HG03066 (cell line): ENCODE measurements around the gene GAS2.

Experiments used
- ATAC-seq: cut with Tn5 transposase; IDR thresholded peaks from one replicate; pipeline ENCODE4 v1.9.1; 2021; ENCODE audit warnings: low read depth; ENCODE audit not compliant: unreplicated experiment

Gene GAS2

DNA sequence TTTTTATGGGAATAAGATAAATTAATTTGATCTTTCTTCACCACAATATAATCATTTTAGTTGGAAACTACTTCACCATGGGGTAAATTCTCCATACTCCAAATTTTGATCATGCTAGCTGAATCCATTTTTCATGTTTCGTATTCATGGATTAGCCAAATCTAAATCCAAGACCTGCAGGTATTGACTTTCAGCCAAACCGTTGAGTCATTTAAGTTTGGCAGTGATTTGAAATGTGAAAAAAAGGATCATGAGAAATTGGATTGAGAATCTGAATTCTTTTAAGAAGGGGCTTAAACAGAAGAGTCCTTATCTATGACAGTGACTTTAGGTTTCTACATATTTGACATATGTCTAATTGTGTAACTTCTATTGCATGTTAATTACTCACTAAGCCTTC lies 5.3 kb downstream of the GAS2 start:
- no peak for ATAC-seq

DNA sequence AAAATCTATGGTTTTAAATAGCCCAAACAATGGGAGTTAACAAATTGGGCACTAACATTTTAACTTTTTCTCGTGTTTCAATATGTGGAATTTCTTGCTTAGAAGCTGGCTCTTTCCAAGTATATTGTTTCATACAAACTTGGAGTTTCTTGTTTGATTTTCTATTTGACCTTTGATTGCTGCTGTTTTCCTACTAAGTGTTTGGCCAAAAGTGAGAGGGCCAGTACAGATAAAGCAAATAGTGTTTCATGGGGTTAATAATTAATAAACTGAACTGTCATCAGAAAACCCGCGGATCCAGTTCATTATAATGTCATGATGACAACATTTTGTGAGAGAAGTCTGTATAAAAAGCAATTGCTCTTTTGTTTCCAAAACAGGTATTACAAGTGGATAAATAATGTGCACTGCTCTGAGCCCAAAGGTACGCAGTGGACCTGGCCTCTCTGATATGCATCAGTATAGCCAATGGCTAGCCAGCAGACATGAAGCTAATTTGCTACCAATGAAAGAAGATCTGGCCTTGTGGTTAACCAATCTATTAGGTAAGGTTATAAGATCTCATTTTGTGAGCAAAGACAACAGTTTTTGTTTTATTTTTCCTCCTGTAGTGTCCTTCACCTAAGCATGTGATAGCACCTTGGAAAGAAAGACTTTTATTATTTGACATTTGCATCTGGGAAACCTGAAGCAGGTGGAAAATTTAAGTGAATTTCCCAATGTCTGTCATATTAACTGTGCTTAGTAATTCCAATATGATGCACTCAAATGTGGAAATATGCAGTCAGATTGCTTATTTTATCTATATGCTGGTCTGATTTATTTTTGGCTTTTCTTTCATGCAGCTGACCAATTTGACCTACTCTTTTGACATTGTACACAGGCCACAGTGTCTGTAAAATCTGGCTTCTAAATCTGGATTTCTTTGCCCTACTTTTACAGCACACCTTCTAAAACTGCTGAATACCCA lies 8.3 kb downstream of the GAS2 start:
- no peak for ATAC-seq

DNA sequence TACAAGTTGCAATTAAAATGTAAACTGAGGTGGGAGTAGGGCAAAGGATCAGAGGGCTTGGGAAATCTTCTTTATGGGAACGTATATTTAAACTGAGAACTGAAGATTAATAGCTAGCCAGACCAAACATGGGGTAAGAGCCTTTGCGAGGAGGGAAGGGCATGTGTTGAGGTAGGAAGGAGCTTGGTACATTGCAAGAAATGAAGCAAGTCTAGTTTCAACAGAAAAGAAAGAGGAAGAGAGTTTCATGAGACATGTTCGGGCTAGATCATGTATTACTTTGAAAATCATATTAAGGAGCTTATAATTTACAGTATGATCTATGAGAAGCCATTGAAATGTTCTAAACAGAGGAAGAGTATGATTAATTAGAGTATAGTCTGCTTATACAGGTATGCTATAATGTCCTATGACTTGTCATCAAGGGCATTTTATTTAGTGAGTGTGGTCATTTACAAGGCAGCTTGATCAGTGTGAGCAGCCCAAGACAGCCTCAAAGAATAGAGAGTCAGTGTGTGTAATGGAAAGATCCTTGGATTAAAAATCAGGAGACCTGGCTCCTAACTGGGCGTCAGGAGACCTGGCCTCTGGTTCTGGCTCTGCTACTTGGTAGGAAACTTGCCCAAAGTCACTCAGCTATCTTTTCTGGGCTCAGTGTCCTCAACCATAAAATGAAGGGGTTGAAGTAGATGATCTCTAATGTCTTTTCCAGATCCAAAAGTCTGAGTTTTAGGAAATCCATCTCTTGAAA lies 10.9 kb downstream of the GAS2 start:
- peak; percentile 43 for ATAC-seq

DNA sequence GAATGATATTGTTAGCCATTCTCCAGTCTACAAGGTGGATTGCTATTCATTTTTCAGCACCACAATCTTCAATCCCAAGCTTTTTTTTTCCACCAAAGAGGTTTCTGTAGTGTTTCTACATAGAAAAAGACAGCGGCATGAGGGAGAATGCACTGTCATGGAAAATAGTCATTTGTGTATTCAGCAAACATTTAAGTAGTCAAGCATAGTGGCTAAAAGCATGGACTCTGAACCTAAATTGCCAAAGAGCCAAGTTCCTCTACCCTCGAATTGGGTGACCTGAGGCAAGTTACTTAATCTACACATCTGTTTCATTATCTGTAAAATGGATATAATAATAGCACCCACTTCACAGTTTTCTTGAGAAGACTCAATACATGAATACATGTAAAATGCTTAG lies 14.2 kb downstream of the GAS2 start:
- ATAC-seq: no peak

DNA sequence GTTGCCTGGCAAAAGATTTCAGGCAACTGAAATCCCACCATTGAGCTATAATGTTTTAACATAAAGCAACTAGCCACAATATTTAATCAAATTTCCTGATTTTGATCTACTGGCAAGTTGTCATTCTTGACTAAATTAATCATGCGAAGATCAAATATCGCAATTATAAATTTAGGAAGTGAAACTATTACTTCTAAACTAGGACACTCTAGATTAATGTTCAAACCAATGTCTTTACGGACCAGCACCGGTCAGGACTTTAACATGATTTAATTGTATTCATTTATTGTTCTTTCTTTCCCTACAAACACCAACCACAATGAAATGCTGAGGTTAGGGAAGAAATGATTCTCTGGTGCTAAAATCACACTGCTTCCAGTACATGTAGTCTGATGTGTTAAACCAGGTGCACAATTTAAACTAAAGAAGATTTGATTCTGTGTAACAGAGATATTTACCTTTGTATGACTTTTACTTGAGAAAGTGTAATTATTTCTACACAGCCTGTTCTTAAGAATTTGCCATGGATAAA lies 14.9 kb downstream of the GAS2 start:
- ATAC-seq: no peak

DNA sequence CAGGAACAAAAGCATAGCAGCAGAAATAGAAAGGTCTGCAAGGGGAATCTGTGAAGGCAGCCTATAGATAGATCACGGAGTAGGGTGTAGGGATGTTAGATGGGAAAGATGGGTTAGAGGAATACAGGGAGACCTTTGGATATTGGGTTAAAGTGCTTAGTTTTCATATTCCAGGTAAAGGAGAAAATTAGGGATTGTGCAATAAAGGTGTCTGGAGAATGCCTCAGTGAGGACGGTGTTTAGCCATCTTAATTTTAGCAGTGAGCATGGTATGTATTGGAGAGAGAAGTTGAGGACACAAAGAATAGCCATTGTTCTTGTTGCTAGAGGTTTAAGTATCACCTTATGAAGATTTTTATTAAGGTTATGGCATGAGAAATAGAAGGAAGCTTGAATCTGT lies 17.7 kb downstream of the GAS2 start:
- no peak for ATAC-seq

DNA sequence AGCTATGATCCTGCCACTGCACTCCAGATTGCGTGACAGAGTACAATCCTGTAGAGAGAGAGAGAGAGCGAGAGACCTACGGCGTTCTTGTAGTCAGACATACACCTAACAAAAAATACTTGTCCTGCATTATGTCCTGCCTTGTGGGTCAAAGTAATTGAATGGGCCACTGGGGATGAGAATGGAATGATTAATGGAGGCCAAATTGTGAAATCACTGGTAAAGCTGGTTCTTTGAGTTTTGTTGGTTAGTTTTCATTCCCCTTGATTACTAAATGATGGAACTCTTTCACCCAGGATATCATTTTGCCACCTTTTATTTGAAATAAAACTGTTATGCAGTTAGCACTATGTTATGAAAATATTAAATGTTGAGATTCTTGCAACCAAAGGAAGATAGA lies 18.7 kb downstream of the GAS2 start:
- no peak for ATAC-seq

DNA sequence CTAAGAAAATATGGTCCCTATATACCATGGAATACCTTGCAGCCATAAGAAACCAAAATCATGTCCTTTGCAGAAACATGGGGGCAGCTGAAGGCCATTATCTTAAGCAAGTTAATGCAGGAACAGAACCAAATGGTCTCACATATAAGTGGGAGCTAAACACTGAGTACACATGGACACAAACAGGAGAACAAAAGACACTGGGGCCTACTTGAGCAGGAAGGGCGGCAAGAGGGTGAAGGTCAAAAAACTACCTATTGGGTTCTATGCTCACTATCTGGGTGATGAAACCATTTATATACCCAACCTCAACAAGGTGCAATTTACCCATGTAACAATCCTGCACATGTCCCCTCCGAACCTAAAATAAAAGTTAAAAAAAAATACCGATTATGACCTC lies 22.5 kb downstream of the GAS2 start:
- ATAC-seq: no peak

DNA sequence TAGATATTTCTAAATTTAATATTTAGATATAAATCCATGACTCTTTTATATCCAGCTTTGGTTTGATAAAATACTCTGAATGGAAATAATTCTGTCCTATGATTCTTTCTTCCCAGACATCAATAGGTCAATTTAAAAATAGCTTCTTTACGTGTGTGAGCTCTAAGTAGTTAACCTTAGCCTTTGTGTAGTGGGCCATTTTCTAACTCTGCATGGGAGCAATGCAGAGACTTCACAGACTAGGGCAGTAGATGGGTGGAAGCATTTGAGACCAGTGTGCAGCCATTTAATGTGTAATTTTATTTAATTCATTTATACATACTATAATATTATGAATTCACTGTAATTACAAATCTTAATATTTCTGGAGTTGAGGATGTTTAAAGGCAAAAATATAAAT lies 23.8 kb downstream of the GAS2 start:
- ATAC-seq: no peak

DNA sequence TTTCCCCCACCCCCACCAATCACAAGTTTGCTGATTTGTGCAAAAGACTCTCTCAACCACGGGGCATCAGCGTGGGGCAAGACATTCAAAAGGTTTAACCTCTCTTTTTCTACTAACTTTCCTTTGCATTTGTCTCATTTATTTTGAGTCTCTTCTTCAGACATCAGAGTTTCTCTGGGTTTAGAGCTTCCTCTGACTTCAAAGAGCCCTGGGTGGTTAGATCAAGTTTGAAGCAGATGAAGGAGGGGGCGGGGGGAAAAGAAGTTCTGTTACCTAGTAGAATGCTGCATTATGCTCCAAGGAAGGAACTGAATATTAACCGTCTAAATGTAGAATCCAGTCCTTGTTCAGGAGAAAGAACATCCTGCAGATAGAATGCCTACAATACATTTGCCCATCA lies 24.5 kb downstream of the GAS2 start:
- no peak for ATAC-seq

DNA sequence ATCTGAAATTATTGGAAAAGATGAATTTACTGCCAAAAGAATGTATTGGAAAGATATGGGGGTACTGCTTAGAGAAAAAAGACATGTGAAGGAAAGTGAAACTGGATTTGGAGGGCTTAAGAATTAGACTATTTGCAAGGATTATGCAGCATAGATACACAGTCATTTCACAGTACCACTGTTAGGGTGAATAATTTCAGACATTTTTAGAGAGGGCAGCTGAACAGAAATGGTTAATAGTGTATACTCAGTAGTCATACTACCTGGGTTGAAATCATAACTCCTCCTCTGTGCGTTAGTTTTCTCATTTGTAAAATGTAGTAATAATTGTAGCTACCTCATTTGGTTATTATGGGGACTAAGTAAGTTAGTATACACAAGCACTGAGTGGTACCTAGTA lies 33.0 kb downstream of the GAS2 start:
- ATAC-seq: no peak

DNA sequence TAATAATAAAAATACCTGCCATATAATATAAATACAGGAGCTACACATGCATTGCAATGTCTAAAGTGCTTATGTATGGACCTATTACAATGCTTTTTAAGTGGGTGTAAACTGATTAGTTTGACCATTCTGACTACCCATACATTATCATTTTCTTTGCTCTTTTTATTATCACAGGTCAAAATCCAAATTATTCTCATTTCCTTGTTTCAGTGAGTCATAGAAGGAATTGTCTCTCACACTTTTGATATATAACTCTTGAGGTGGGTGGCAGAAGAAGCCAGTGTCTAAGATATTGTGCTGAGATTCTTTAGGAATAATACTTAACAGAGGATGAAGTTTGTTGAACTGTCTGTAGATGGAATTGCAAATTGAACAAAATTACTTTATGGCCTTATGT lies 35.6 kb downstream of the GAS2 start:
- ATAC-seq: no peak

DNA sequence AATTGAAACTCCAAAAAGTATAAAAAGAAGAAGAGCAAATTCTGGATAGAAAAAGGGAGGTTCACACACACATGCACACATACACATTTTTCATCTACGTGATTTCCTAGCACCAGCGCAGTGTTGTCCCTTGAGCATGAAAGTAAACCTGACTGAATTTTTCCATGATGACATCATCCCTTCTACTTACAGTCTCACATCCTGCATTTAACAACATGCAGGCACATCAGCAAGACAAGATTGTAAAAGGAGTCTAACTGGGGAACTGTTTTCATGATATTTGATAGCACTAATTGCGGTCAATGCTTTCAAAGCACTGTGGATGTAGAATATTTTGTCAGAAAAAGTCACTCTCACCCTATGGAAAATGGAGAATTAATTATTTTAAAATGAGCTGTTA lies 36.6 kb downstream of the GAS2 start:
- no peak for ATAC-seq

DNA sequence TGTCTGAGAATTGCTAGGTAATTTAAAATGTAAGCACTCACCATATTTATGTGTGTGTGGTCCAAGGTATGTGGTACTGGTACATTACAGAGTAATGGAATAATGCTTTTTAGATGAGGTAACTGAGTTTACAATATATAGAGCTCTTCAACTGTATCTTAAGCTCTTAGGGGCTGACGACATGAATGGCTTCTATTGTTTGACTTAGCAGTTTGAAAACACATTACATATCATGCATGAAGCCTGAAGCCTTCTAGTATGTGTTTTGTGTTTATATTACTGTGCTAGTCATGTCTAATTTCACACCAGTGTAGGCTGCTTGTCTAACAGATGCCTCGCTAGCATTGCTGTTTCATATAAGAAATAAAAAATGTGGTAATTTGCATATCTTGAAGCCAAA lies 37.2 kb downstream of the GAS2 start:
- ATAC-seq: no peak

DNA sequence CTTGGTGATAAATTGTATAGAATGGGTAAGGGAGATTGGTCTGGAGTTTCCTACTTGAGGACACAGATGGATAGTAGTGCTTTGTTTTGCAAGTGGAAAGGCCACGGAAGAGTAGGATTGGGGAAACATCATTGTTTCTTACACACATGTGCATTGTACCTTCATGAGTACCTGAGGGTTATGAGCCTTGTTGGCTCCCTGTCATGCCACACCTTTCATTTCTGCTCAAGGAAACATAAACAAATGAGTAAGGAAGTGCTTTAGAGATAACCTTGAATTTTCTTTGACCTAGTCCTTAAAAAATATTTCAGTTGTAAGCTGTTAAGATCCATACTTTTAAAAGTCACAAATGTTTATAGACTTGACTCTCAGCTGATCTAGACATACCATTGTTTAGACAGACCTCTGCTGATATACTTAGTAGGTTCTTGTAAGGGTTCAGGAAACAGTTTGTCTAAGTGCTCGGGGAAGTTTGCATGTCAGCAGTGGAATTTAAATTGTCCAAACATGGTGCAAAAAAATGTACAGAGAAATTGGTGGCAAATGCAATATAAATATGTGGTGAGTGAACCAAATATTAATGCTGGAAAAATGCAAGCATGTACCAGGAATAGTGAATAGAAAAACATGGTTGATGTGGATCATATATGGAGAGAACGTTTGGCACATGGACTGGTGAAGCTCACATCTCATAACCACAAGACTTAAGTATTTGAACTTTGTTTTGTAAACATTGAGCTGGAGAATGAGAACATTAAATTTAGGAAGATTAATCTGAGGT lies 40.9 kb downstream of the GAS2 start:
- ATAC-seq: no peak

DNA sequence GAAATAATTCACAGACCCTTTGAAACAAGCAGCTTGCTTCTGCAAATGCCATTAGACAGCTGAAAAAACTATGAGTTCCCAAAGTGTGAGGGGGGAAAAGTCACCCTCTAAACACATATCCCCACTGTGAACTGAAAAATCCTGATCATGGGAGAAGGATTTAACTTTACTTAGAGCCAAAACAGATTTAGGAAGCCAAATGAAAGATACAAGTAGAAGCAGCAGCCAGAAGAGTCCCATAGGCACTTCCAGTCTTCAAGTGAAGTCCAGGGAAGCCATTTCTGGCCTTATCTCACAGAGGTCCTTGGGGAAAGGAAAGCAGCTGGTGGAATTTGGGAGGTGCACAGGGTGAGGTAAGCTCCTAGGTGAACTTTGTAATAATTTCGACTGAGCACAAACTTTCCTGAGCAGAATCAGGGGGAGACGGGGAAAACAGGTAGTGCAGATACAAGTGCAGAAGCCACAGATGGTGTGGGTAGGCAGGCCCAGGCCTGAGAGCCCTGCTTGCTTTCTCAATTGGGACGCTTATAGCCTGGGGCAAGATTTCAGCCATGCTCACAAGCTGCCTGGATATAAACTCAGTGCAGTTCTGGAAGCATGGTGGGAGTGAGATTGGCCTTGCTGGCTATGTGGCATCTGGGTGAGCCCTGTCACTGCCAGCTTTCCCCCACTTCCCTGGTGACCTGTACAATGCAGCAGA lies 44.8 kb downstream of the GAS2 start:
- no peak for ATAC-seq

DNA sequence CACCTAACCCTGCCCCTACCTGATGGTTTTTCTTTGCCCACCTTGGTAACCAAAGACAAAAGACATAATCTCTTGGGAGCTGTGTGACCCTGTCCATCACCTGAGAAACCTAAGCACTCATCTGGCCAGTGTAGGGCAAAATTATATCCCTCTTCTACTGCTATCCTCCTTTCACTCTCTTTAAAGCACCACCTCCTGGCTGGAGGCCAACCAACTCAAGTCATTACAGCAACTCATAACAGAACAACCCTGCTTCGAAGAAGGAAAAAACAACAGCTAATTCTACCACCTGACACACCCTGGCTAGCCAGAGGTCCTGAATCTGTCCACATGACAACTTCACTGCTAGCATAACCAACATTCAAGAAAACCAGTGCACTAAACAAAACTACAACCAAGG lies 45.5 kb downstream of the GAS2 start:
- ATAC-seq: no peak

DNA sequence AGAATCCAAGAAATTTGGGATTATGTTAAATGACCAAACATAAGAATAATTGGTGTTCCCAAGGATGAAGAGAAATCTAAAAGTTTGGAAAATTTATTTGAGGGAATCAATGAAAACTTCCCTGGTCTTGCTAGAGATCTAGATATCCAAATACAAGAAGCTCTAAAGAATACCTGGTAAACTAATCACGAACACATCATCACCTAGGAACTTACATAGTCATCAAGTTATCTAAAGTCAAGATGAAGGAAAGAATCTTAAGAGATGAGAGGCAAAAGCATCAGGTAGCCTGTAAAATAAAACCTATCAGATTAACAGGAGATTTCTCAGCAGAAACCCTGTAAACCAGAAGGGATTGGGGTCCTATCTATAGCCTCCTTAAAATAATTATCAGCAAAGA lies 46.9 kb downstream of the GAS2 start:
- ATAC-seq: no peak

DNA sequence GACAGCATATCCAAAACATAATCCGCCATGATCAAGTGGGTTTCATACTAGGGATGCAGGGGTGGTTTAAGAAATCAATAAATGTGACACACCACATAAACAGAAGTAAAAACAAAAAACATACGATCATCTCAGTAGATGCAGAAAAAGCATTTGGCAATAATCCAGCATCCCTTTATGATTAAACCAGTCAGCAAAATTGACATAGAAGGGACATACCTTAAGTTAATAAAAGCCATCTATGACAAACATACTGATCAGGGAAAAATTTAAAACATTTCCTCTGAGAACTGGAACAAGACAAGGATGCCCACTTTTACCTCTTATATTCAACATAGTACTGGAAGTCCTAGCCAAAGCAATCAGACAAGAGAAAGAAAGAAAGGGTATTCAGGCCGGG lies 49.6 kb downstream of the GAS2 start:
- no peak for ATAC-seq

DNA sequence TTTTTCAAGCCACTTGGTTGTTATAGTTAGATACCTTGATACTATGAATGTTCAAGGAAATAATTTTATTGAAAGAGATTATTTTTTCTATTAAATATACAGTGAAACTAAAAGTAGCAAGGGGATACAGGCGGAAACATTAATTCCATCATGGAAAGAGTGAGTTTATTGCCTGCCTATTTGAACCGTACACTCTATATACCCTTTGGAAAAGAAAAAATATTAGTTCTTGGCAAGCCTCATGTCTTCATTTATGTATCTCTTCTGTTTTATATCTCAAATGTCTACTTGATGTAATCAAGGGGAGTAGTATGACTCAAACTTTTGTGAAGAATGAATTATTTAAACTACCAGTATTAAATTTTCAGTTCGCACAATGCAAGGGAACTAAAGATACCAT lies 54.0 kb downstream of the GAS2 start:
- no peak for ATAC-seq
